Measurements from ENCODE around the gene SEL1L. TPM values are rescaled to one million over a fixed set of nuclear protein-coding genes. Genes with fewer than 3 reads are reported as not detected.
"Not testable (repeated sequence)": the region's sequence is repeated elsewhere in the genome, so short reads cannot be mapped to it uniquely, and the experiment has no call there.

The SEL1L gene
- total RNA-seq, 1 donor from 2014 or later: 56.1 TPM

DNA sequence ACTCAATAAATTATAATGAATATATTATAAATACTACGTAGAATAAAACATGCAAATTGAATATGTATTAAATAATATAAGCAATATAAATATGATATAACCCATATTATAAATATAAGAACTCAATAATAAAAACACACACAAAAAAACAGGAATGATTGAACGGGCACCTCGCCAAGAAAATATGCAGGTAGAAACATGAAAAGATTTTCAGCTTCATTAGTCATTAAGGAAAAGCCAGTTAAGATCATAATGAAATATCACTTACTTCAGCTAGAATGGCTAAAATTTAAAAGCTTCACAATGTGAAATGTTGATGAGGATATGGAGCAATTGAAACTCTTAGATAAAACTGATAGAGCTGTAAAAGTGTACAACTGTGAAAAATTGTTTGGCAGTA is 17.8 kb upstream of the SEL1L start:
- Mint-ChIP-seq H3K27ac (no peak overlapping the region), H3K36me3 (ENCODE audit: low read depth) (no peaks in the 10 kb centered on the region), H3K9me3 (peaks cover 5% of the 10 kb centered on the region), H3K4me1 (ENCODE audit: low read depth) (peaks cover 25% of the 10 kb centered on the region), H3K4me3 (no peak overlapping the region), H3K27me3 (ENCODE audit: insufficient read depth) (no peaks in the 10 kb centered on the region)
- intact Hi-C loops (cut with micrococcal nuclease): no loop called here
- no peak for DNase-seq (ENCODE audit: low spot score)

- intact Hi-C loops (cut with micrococcal nuclease): loop anchor here (1.0 kb wide), 3 partner anchors 17 to 76 kb away; partner anchors contain the start of gene SEL1L
- H3K27ac Mint-ChIP-seq: peak overlapping the region; percentile 27
- no peak for DNase-seq (ENCODE audit: low spot score)
- H3K4me3 Mint-ChIP-seq: no peak overlapping the region
- no peaks in the 10 kb centered on the region for H3K36me3 Mint-ChIP-seq (ENCODE audit: low read depth)
- H3K9me3 Mint-ChIP-seq: peaks cover 5% of the 10 kb centered on the region
- peaks cover 1% of the 10 kb centered on the region for H3K27me3 Mint-ChIP-seq (ENCODE audit: insufficient read depth)
- peaks cover 25% of the 10 kb centered on the region for H3K4me1 Mint-ChIP-seq (ENCODE audit: low read depth)
Observed at GRCh38 chr14:81550001-81550637, 16.5 kb upstream of the SEL1L start.

GRCh38 chr14:81541206-81541605 is 7.6 kb upstream of the SEL1L start:
- H3K4me3 Mint-ChIP-seq; intact Hi-C loops (cut with micrococcal nuclease); H3K4me1 Mint-ChIP-seq (ENCODE audit: low read depth); H3K9me3 Mint-ChIP-seq; DNase-seq (ENCODE audit: low spot score); H3K27ac Mint-ChIP-seq; H3K36me3 Mint-ChIP-seq (ENCODE audit: low read depth): not testable (repeated sequence)
- peaks cover 25% of the 10 kb centered on the region for H3K27me3 Mint-ChIP-seq (ENCODE audit: insufficient read depth)

GRCh38 chr14:81537193-81537592 is 3.5 kb upstream of the SEL1L start:
- Mint-ChIP-seq H3K9me3 (no peaks in the 10 kb centered on the region), H3K27me3 (ENCODE audit: insufficient read depth) (peaks cover 13% of the 10 kb centered on the region), H3K36me3 (ENCODE audit: low read depth) (peaks cover 1% of the 10 kb centered on the region), H3K4me1 (ENCODE audit: low read depth) (peaks cover 28% of the 10 kb centered on the region), H3K27ac (no peak overlapping the region), H3K4me3 (no peak overlapping the region)
- intact Hi-C loops (cut with micrococcal nuclease): no loop called here
- no peak for DNase-seq (ENCODE audit: low spot score)

- no peak overlapping the region for H3K27ac Mint-ChIP-seq
- intact Hi-C loops (cut with micrococcal nuclease): no loop called here
- H3K27me3 Mint-ChIP-seq (ENCODE audit: insufficient read depth): peaks cover 13% of the 10 kb centered on the region
- H3K4me1 Mint-ChIP-seq (ENCODE audit: low read depth): peaks cover 33% of the 10 kb centered on the region
- DNase-seq (ENCODE audit: low spot score): no peak
- H3K36me3 Mint-ChIP-seq (ENCODE audit: low read depth): peaks cover 1% of the 10 kb centered on the region
- no peak overlapping the region for H3K4me3 Mint-ChIP-seq
- H3K9me3 Mint-ChIP-seq: no peaks in the 10 kb centered on the region
Observed at GRCh38 chr14:81536241-81536771, 2.7 kb upstream of the SEL1L start.

DNA sequence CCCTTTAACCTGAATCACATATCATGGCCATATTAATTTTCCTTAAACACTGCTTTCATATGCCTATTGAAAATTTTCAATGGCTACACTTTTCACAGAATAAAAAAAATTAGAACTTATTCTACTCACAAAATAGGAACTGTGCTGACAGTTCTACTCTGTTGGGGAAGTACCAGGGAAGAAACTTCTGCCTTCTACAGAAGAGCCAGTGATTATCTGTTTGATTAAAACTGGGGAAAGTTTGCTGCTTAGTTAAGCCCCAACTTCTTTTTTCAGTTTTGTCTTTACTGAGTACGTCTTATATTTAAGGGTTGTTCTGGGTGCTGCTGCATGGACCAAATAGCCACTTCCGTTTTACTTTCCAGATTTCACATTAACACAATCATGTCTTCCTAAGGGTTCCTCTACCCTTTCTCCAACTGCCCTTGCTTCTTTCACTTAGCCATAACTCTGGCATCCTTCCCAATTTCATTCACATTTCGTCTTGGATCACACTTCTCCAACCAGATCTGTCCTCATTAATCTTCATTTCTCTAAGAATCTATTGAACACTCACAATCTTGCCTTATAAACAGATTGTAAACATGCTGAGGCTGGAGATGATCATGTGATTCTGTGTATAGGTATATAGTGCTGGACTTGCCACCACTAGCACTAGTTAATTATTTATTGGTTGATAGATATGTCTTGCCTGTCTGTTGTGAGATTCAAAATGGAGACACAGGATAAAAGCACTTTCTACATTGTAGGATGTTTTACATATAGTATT is 1.9 kb upstream of the SEL1L start:
- H3K27me3 Mint-ChIP-seq (ENCODE audit: insufficient read depth): peaks cover 13% of the 10 kb centered on the region
- peaks cover 33% of the 10 kb centered on the region for H3K4me1 Mint-ChIP-seq (ENCODE audit: low read depth)
- peaks cover 1% of the 10 kb centered on the region for H3K36me3 Mint-ChIP-seq (ENCODE audit: low read depth)
- no peaks in the 10 kb centered on the region for H3K9me3 Mint-ChIP-seq
- H3K4me3 Mint-ChIP-seq: no peak overlapping the region
- intact Hi-C loops (cut with micrococcal nuclease): no loop called here
- H3K27ac Mint-ChIP-seq: no peak overlapping the region
- DNase-seq (ENCODE audit: low spot score): no peak

- no peaks in the 10 kb centered on the region for H3K9me3 Mint-ChIP-seq
- intact Hi-C loops (cut with micrococcal nuclease): loop anchor here (1.0 kb wide), 1 partner anchor 593 kb away; the partner anchor contains the start of gene CEP128
Observed at GRCh38 chr14:81534510-81535074, 939 bp upstream of the SEL1L start.

GRCh38 chr14:81533212-81533535 is 479 bp downstream of the SEL1L start:
- DNase-seq (ENCODE audit: low spot score): no peak
- intact Hi-C loops (cut with micrococcal nuclease): loop anchor here (1.0 to 2.0 kb wide), 7 partner anchors 10 to 363 kb away; no protein-coding TSS in a partner anchor
- Mint-ChIP-seq H3K9me3 (no peaks in the 10 kb centered on the region), H3K27me3 (ENCODE audit: insufficient read depth) (peaks cover 6% of the 10 kb centered on the region), H3K36me3 (ENCODE audit: low read depth) (peaks cover 1% of the 10 kb centered on the region), H3K27ac (peak overlapping the region; percentile 59), H3K4me3 (peak overlapping the region; percentile 95), H3K4me1 (ENCODE audit: low read depth) (peaks cover 46% of the 10 kb centered on the region)

More at GRCh38 chr14:81534510-81535074, 939 bp upstream of the SEL1L start:
- Mint-ChIP-seq H3K27me3 (ENCODE audit: insufficient read depth) (peaks cover 11% of the 10 kb centered on the region), H3K27ac (no peak overlapping the region), H3K4me1 (ENCODE audit: low read depth) (peaks cover 35% of the 10 kb centered on the region), H3K36me3 (ENCODE audit: low read depth) (peaks cover 1% of the 10 kb centered on the region), H3K4me3 (peak overlapping the region; percentile 95)
- no peak for DNase-seq (ENCODE audit: low spot score)

- H3K27me3 Mint-ChIP-seq (ENCODE audit: insufficient read depth): no peaks in the 10 kb centered on the region
- intact Hi-C loops (cut with micrococcal nuclease): no loop called here
- no peak overlapping the region for H3K4me3 Mint-ChIP-seq
- peaks cover 45% of the 10 kb centered on the region for H3K4me1 Mint-ChIP-seq (ENCODE audit: low read depth)
- H3K9me3 Mint-ChIP-seq: no peaks in the 10 kb centered on the region
- H3K27ac Mint-ChIP-seq: no peak overlapping the region
- DNase-seq (ENCODE audit: low spot score): no peak
- peaks cover 16% of the 10 kb centered on the region for H3K36me3 Mint-ChIP-seq (ENCODE audit: low read depth)
Observed at GRCh38 chr14:81529391-81529790, 4.3 kb downstream of the SEL1L start.

DNA sequence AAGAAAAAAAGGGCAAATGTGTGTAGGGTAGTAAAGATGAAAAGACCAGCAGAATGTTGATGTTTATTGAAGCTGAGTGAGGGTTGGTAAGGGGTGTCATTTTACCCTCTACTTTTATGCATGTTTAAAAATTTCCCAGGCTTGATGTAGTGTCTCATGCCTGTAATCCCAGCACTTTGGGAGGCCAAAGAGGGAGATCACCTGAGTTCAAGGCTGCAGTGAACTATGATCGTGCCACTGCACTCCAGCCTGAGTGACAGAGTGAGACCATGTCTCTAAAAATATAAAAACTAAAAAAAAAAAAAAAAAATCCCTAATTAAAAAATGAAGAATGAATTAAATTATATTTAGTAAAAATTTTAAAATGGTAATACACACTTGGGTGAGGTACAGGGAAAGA is 8.5 kb downstream of the SEL1L start:
- intact Hi-C loops (cut with micrococcal nuclease): no loop called here
- peaks cover 52% of the 10 kb centered on the region for H3K4me1 Mint-ChIP-seq (ENCODE audit: low read depth)
- peaks cover 40% of the 10 kb centered on the region for H3K36me3 Mint-ChIP-seq (ENCODE audit: low read depth)
- no peak for DNase-seq (ENCODE audit: low spot score)
- H3K9me3 Mint-ChIP-seq: no peaks in the 10 kb centered on the region
- H3K27me3 Mint-ChIP-seq (ENCODE audit: insufficient read depth): no peaks in the 10 kb centered on the region
- H3K27ac Mint-ChIP-seq: no peak overlapping the region
- H3K4me3 Mint-ChIP-seq: no peak overlapping the region

- Mint-ChIP-seq H3K4me1 (ENCODE audit: low read depth) (peaks cover 57% of the 10 kb centered on the region), H3K4me3 (no peak overlapping the region), H3K27ac (peak overlapping the region; percentile 66), H3K9me3 (no peaks in the 10 kb centered on the region), H3K27me3 (ENCODE audit: insufficient read depth) (no peaks in the 10 kb centered on the region), H3K36me3 (ENCODE audit: low read depth) (peaks cover 48% of the 10 kb centered on the region)
- intact Hi-C loops (cut with micrococcal nuclease): loop anchor here (1.0 to 2.0 kb wide), 3 partner anchors 10 to 49 kb away; partner anchors contain the start of gene SEL1L
- peak; percentile 16 for DNase-seq (ENCODE audit: low spot score)
Observed at GRCh38 chr14:81523616-81524015, 10.0 kb downstream of the SEL1L start.

DNA sequence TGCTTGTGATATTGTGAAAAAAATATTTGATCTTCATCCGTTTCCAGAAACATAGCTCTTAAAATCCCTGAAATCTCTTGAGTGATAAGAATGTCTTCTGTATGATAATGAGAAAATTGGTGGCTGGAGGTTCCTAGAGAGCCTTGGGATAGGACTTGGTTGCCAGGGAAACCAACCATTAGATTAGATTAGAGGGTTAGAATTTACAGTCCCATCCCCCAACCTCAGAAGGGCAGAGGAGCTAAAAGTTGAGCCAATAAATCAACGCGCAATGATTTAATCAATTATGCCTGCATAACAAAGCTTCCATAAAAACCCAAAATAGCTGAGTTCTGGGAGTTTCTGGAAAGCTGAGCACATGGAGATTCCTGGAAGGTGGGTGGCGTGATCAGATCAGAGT is 10.6 kb downstream of the SEL1L start:
- intact Hi-C loops (cut with micrococcal nuclease): loop anchor here (1.0 to 2.0 kb wide), 3 partner anchors 10 to 48 kb away; partner anchors contain the start of gene SEL1L
- Mint-ChIP-seq H3K27me3 (ENCODE audit: insufficient read depth) (no peaks in the 10 kb centered on the region), H3K36me3 (ENCODE audit: low read depth) (peaks cover 49% of the 10 kb centered on the region)

DNA sequence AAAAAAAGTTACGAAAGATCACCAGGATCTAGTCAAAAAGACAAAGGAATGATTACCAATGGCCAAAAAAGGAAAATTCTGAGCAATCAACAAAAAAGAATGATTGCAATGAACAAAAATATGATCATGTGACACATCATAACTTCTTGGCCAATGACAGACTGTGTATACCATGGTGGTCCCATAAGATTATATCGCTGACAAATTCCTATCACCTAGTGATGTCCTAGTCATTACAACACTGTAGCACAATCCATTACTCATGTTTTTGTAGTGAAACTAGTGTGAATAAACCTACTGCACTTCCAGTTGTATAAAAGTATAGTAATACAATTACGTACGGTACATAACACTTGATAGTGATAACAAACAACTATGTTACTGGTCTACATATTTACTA is 12.3 kb downstream of the SEL1L start:
- no peaks in the 10 kb centered on the region for H3K27me3 Mint-ChIP-seq (ENCODE audit: insufficient read depth)
- peaks cover 47% of the 10 kb centered on the region for H3K36me3 Mint-ChIP-seq (ENCODE audit: low read depth)
- peaks cover 51% of the 10 kb centered on the region for H3K4me1 Mint-ChIP-seq (ENCODE audit: low read depth)
- no peaks in the 10 kb centered on the region for H3K9me3 Mint-ChIP-seq
- intact Hi-C loops (cut with micrococcal nuclease): no loop called here
- DNase-seq (ENCODE audit: low spot score): no peak
- no peak overlapping the region for H3K4me3 Mint-ChIP-seq
- H3K27ac Mint-ChIP-seq: no peak overlapping the region

More for the DNA sequence above, 10.6 kb downstream of the SEL1L start:
- H3K9me3 Mint-ChIP-seq: no peaks in the 10 kb centered on the region
- H3K27ac Mint-ChIP-seq: no peak overlapping the region
- peaks cover 52% of the 10 kb centered on the region for H3K4me1 Mint-ChIP-seq (ENCODE audit: low read depth)
- H3K4me3 Mint-ChIP-seq: no peak overlapping the region
- no peak for DNase-seq (ENCODE audit: low spot score)
